Activated CD4-positive, alpha-beta memory T cell treated with anti-CD3 and anti-CD28 coated beads, Interleukin-2, amount 10 ng/mL, durations not matched to agents 7 days and 5 days (primary cell): ENCODE data around the gene SBNO2. TPM values are rescaled to one million over a fixed set of nuclear protein-coding genes. Genes with fewer than 3 reads are reported as not detected.

Source experiments
- CTCF ChIA-PET: fragments of 350-600 bp; sonication (Branson Sonifier 250); formaldehyde crosslinking; loops from one replicate; lab custom pipeline; 2021; ENCODE audit warnings: antibody characterized with exemption, inconsistent platforms; lab: Charles Lee
- POLR2A ChIA-PET: fragments of 350-600 bp; sonication (Branson Sonifier 250); formaldehyde crosslinking; loops from one replicate; lab custom pipeline; 2021; ENCODE audit warnings: antibody characterized with exemption; lab: Charles Lee
- DNase-seq: peaks from one replicate; pipeline ENCODE4 v3.0.0-alpha.2; 2020
- H3K27ac Mint-ChIP-seq: one replicate; pipeline ENCODE4 v1.8.0; 2021; ENCODE audit warnings: mild to moderate bottlenecking, mixed read lengths
- H3K27me3 Mint-ChIP-seq: one replicate; pipeline ENCODE4 v1.8.0; 2021; ENCODE audit warnings: mixed read lengths
- H3K36me3 Mint-ChIP-seq: one replicate; pipeline ENCODE4 v1.8.0; 2021; ENCODE audit warnings: low read depth, mixed read lengths
- H3K4me1 Mint-ChIP-seq: one replicate; pipeline ENCODE4 v1.8.0; 2021; ENCODE audit warnings: mixed read lengths
- H3K4me3 Mint-ChIP-seq: one replicate; pipeline ENCODE4 v1.8.0; 2021; ENCODE audit warnings: mild to moderate bottlenecking, mixed read lengths
- H3K9me3 Mint-ChIP-seq: one replicate; pipeline ENCODE4 v1.8.0; 2021; ENCODE audit warnings: mixed read lengths
- total RNA-seq, 2 experiments: library from RNA; stranded (reverse); gene quantifications; one replicate each; pipeline ENCODE4 v1.2.3, GENCODE V29; 2021

The SBNO2 gene
- total RNA-seq, 2 experiments from 2014 or later = 94.4 to 98.2 TPM

GRCh38 chr19:1111641-1112267 is 62.3 kb downstream of the SBNO2 start:
- H3K4me3 Mint-ChIP-seq = no peak overlapping the region
- DNase-seq = no peak
- H3K27ac Mint-ChIP-seq = no peak overlapping the region
- no peaks in the 10 kb centered on the region for H3K27me3 Mint-ChIP-seq
- no peaks in the 10 kb centered on the region for H3K9me3 Mint-ChIP-seq
- CTCF ChIA-PET = interaction anchor here (1.0 to 2.4 kb wide), 2 partner anchors 81 to 102 kb away, joined by 3 to 16 read pairs; no protein-coding TSS in a partner anchor
- POLR2A ChIA-PET = interaction anchor here (1.3 to 1.4 kb wide), 2 partner anchors 21 to 90 kb away, joined by 3 to 4 read pairs; partner anchors contain the start of gene RNU6-2
- H3K36me3 Mint-ChIP-seq = peaks cover 9% of the 10 kb centered on the region
- H3K4me1 Mint-ChIP-seq = peaks cover 5% of the 10 kb centered on the region

- Mint-ChIP-seq H3K36me3 (peaks cover 10% of the 10 kb centered on the region), H3K4me1 (peaks cover 7% of the 10 kb centered on the region), H3K4me3 (no peak overlapping the region), H3K9me3 (no peaks in the 10 kb centered on the region), H3K27me3 (no peaks in the 10 kb centered on the region), H3K27ac (no peak overlapping the region)
- ChIA-PET CTCF (no interaction called here), POLR2A (no interaction called here)
- no peak for DNase-seq
Observed at GRCh38 chr19:1110809-1111640, 63.0 kb downstream of the SBNO2 start.

GRCh38 chr19:1109697-1110671 is 64.1 kb downstream of the SBNO2 start:
- Mint-ChIP-seq H3K4me3 (no peak overlapping the region), H3K27me3 (no peaks in the 10 kb centered on the region), H3K9me3 (no peaks in the 10 kb centered on the region), H3K4me1 (peaks cover 13% of the 10 kb centered on the region), H3K27ac (no peak overlapping the region), H3K36me3 (peaks cover 10% of the 10 kb centered on the region)
- CTCF ChIA-PET = no interaction called here
- no peak for DNase-seq
- POLR2A ChIA-PET = interaction anchor here (8.9 kb wide), 1 partner anchor 25 kb away, joined by 104 read pairs; no protein-coding TSS in a partner anchor

- Mint-ChIP-seq H3K27me3 (no peaks in the 10 kb centered on the region), H3K36me3 (peaks cover 10% of the 10 kb centered on the region), H3K9me3 (no peaks in the 10 kb centered on the region), H3K4me3 (no peak overlapping the region), H3K4me1 (peaks cover 13% of the 10 kb centered on the region), H3K27ac (no peak overlapping the region)
- DNase-seq = no peak
- ChIA-PET CTCF (no interaction called here), POLR2A (interaction anchor here (8.9 kb wide), 1 partner anchor 24 kb away, joined by 104 read pairs; no protein-coding TSS in a partner anchor)
Observed at GRCh38 chr19:1109032-1109551, 65.0 kb downstream of the SBNO2 start.

- no peak for DNase-seq
- ChIA-PET POLR2A (interaction anchor here (8.9 kb wide), 1 partner anchor 23 kb away, joined by 104 read pairs; no protein-coding TSS in a partner anchor), CTCF (no interaction called here)
- no peaks in the 10 kb centered on the region for H3K9me3 Mint-ChIP-seq
- no peaks in the 10 kb centered on the region for H3K27me3 Mint-ChIP-seq
- H3K4me3 Mint-ChIP-seq = no peak overlapping the region
- no peak overlapping the region for H3K27ac Mint-ChIP-seq
- H3K4me1 Mint-ChIP-seq = peaks cover 13% of the 10 kb centered on the region
- H3K36me3 Mint-ChIP-seq = peaks cover 10% of the 10 kb centered on the region
Observed at GRCh38 chr19:1108291-1109031, 65.6 kb downstream of the SBNO2 start.

- H3K36me3 Mint-ChIP-seq = peaks cover 10% of the 10 kb centered on the region
- peaks cover 18% of the 10 kb centered on the region for H3K4me1 Mint-ChIP-seq
- ChIA-PET POLR2A (interaction anchor here (0.8 to 8.9 kb wide), 2 partner anchors 23 kb away, joined by 3 to 104 read pairs; no protein-coding TSS in a partner anchor), CTCF (no interaction called here)
- H3K9me3 Mint-ChIP-seq = no peaks in the 10 kb centered on the region
- H3K4me3 Mint-ChIP-seq = no peak overlapping the region
- no peak for DNase-seq
- no peak overlapping the region for H3K27ac Mint-ChIP-seq
- H3K27me3 Mint-ChIP-seq = no peaks in the 10 kb centered on the region
Observed at GRCh38 chr19:1107661-1108261, 66.3 kb downstream of the SBNO2 start.

GRCh38 chr19:1106841-1107660 is 67.0 kb downstream of the SBNO2 start:
- no peak for DNase-seq
- ChIA-PET POLR2A (interaction anchor here (0.8 to 8.9 kb wide), 5 partner anchors 8 to 24 kb away, joined by 3 to 104 read pairs (median 6); partner anchors contain the start of gene POLR2E), CTCF (no interaction called here)
- H3K36me3 Mint-ChIP-seq = peaks cover 10% of the 10 kb centered on the region
- H3K27ac Mint-ChIP-seq = peak overlapping the region; percentile 40
- H3K4me1 Mint-ChIP-seq = peaks cover 24% of the 10 kb centered on the region
- H3K4me3 Mint-ChIP-seq = peak overlapping the region; percentile 35
- no peaks in the 10 kb centered on the region for H3K9me3 Mint-ChIP-seq
- no peaks in the 10 kb centered on the region for H3K27me3 Mint-ChIP-seq

- POLR2A ChIA-PET = interaction anchor here (0.8 to 8.9 kb wide), 5 partner anchors 9 to 39 kb away, joined by 3 to 104 read pairs (median 6); partner anchors contain the start of genes ARHGAP45 and POLR2E
- Mint-ChIP-seq H3K36me3 (peaks cover 10% of the 10 kb centered on the region), H3K4me1 (peaks cover 33% of the 10 kb centered on the region), H3K4me3 (peak overlapping the region; percentile 35), H3K27ac (peak overlapping the region; percentile 40), H3K9me3 (no peaks in the 10 kb centered on the region), H3K27me3 (no peaks in the 10 kb centered on the region)
- CTCF ChIA-PET = no interaction called here
- DNase-seq = no peak
Observed at GRCh38 chr19:1105873-1106840, 67.9 kb downstream of the SBNO2 start.

GRCh38 chr19:1105008-1105872 is 68.8 kb downstream of the SBNO2 start:
- Mint-ChIP-seq H3K27me3 (no peaks in the 10 kb centered on the region), H3K36me3 (peaks cover 10% of the 10 kb centered on the region), H3K9me3 (no peaks in the 10 kb centered on the region), H3K27ac (peak overlapping the region; percentile 31), H3K4me1 (peaks cover 34% of the 10 kb centered on the region), H3K4me3 (peak overlapping the region; percentile 69)
- ChIA-PET POLR2A (interaction anchor here (0.8 to 8.9 kb wide), 9 partner anchors 10 to 101 kb away, joined by 3 to 104 read pairs (median 5); partner anchors contain the start of genes ARHGAP45 and SBNO2), CTCF (no interaction called here)
- DNase-seq = no peak
